Urinary bladder (tissue), 4 donors: Measurements from ENCODE around the gene SFRP2. TPM values are rescaled to one million over a fixed set of nuclear protein-coding genes. Genes with fewer than 3 reads are reported as not detected.

ENCODE experiments used
- DNase-seq: peaks from one replicate; pipeline ENCODE4 v3.0.0-alpha.2; 2015; ENCODE audit errors: extremely low spot score
- H3K27ac ChIP-seq: one replicate; pipeline ENCODE4 v1.5.1; 2013; ENCODE audit warnings: low read depth, mild to moderate bottlenecking, moderate library complexity
- H3K36me3 ChIP-seq: one replicate; pipeline ENCODE4 v1.6.1; 2013; ENCODE audit warnings: mild to moderate bottlenecking, moderate library complexity; ENCODE audit not compliant: insufficient read depth
- H3K4me1 ChIP-seq: one replicate; pipeline ENCODE4 v1.6.1; 2013; ENCODE audit warnings: mild to moderate bottlenecking, moderate library complexity; ENCODE audit not compliant: insufficient read depth
- H3K4me3 ChIP-seq: one replicate; pipeline ENCODE4 v1.5.1; 2013; ENCODE audit warnings: low read depth, low read length
- WGBS: extraction: QIAGEN DNeasy Blood & Tissue Kit; methylation state at CpG from one replicate; pipeline ENCODE4 v1.1.7; 2013; 5-methylcytosine and 5-hydroxymethylcytosine counted together
- polyA plus RNA-seq: library from polyadenylated mRNA; stranded (reverse); fragments of 200-250 nt; gene quantifications from one replicate; pipeline ENCODE4 v1.2.3, GENCODE V29; 2013
- total RNA-seq: library from RNA; depleted of rRNA; stranded (reverse); fragments of >200 nt; gene quantifications from one replicate; pipeline ENCODE4 v1.2.3, GENCODE V29; 2014
- donor health status: healthy with polysubstance abuse.
- donor health status: healthy.

The SFRP2 gene
- total and polyA plus RNA-seq, 2 donors, result 62.9 to 119 TPM

- Histone ChIP-seq H3K27ac (no peak overlapping the region), H3K4me3 (peak overlapping the region; percentile 23), H3K36me3 (no peaks in the 10 kb centered on the region), H3K4me1 (peaks cover 2% of the 10 kb centered on the region)
- 58% methylated on average over 10 of the region's 10 CpGs for WGBS
- no peak for DNase-seq
Measured at GRCh38 chr4:153790500-153790865, 1.6 kb upstream of the SFRP2 start.

- no peak overlapping the region for H3K27ac ChIP-seq
- H3K4me1 ChIP-seq, result peaks cover 2% of the 10 kb centered on the region
- H3K4me3 ChIP-seq, result no peak overlapping the region
- no peak for DNase-seq
- 57% methylated on average over 28 of the region's 28 CpGs for WGBS
- no peaks in the 10 kb centered on the region for H3K36me3 ChIP-seq
Measured at GRCh38 chr4:153789741-153790499, 1.0 kb upstream of the SFRP2 start.

GRCh38 chr4:153788051-153788412 is 851 bp downstream of the SFRP2 start:
- 19% methylated on average over 15 of the region's 15 CpGs for WGBS
- Histone ChIP-seq H3K27ac (no peak overlapping the region), H3K4me3 (no peak overlapping the region)

GRCh38 chr4:153787575-153787974 is 1.3 kb downstream of the SFRP2 start:
- H3K27ac ChIP-seq, result no peak overlapping the region
- WGBS, result 50% methylated on average over 5 of the region's 5 CpGs

More at GRCh38 chr4:153788051-153788412, 851 bp downstream of the SFRP2 start:
- Histone ChIP-seq H3K36me3 (no peaks in the 10 kb centered on the region), H3K4me1 (peaks cover 2% of the 10 kb centered on the region)
- no peak for DNase-seq

GRCh38 chr4:153787061-153787560 is 1.8 kb downstream of the SFRP2 start:
- no peak overlapping the region for H3K4me3 ChIP-seq
- no peaks in the 10 kb centered on the region for H3K36me3 ChIP-seq
- H3K27ac ChIP-seq, result no peak overlapping the region
- 69% methylated on average over 1 of the region's 1 CpG for WGBS
- no peak for DNase-seq
- H3K4me1 ChIP-seq, result peaks cover 2% of the 10 kb centered on the region

More at GRCh38 chr4:153787575-153787974, 1.3 kb downstream of the SFRP2 start:
- no peak overlapping the region for H3K4me3 ChIP-seq
- no peak for DNase-seq
- peaks cover 2% of the 10 kb centered on the region for H3K4me1 ChIP-seq
- H3K36me3 ChIP-seq, result no peaks in the 10 kb centered on the region

- H3K4me1 ChIP-seq, result peaks cover 2% of the 10 kb centered on the region
- no peak for DNase-seq
- no peak overlapping the region for H3K27ac ChIP-seq
- H3K36me3 ChIP-seq, result no peaks in the 10 kb centered on the region
- no peak overlapping the region for H3K4me3 ChIP-seq
- 33% methylated on average over 3 of the region's 3 CpGs for WGBS
Measured at GRCh38 chr4:153785910-153786721, 2.8 kb downstream of the SFRP2 start.

- WGBS, result 81% methylated on average over 3 of the region's 3 CpGs
Measured at GRCh38 chr4:153784166-153784699, 4.7 kb downstream of the SFRP2 start.

GRCh38 chr4:153782581-153782980 is 6.3 kb downstream of the SFRP2 start:
- Histone ChIP-seq H3K4me3 (no peak overlapping the region), H3K4me1 (no peaks in the 10 kb centered on the region), H3K27ac (no peak overlapping the region), H3K36me3 (no peaks in the 10 kb centered on the region)
- DNase-seq, result no peak
- 94% methylated on average over 1 of the region's 1 CpG for WGBS

More at GRCh38 chr4:153784166-153784699, 4.7 kb downstream of the SFRP2 start:
- H3K27ac ChIP-seq, result no peak overlapping the region
- no peak for DNase-seq
- no peaks in the 10 kb centered on the region for H3K36me3 ChIP-seq
- peaks cover 2% of the 10 kb centered on the region for H3K4me1 ChIP-seq
- H3K4me3 ChIP-seq, result no peak overlapping the region

- Histone ChIP-seq H3K27ac (no peak overlapping the region), H3K4me3 (no peak overlapping the region), H3K4me1 (no peaks in the 10 kb centered on the region), H3K36me3 (no peaks in the 10 kb centered on the region)
- DNase-seq, result no peak
- 43% methylated on average over 6 of the region's 6 CpGs for WGBS
Measured at GRCh38 chr4:153781717-153782416, 7.0 kb downstream of the SFRP2 start.

GRCh38 chr4:153781280-153781679 is 7.6 kb downstream of the SFRP2 start:
- no peaks in the 10 kb centered on the region for H3K4me1 ChIP-seq
- 91% methylated on average over 17 of the region's 17 CpGs for WGBS

GRCh38 chr4:153780876-153781275 is 8.0 kb downstream of the SFRP2 start:
- no peaks in the 10 kb centered on the region for H3K4me1 ChIP-seq
- 64% methylated on average over 1 of the region's 1 CpG for WGBS
- no peak for DNase-seq
- H3K27ac ChIP-seq, result no peak overlapping the region
- no peaks in the 10 kb centered on the region for H3K36me3 ChIP-seq
- no peak overlapping the region for H3K4me3 ChIP-seq

More at GRCh38 chr4:153781280-153781679, 7.6 kb downstream of the SFRP2 start:
- DNase-seq, result no peak
- Histone ChIP-seq H3K27ac (no peak overlapping the region), H3K4me3 (no peak overlapping the region), H3K36me3 (no peaks in the 10 kb centered on the region)

GRCh38 chr4:153780221-153780620 is 8.7 kb downstream of the SFRP2 start:
- H3K4me1 ChIP-seq, result no peaks in the 10 kb centered on the region
- DNase-seq, result no peak
- 41% methylated on average over 2 of the region's 2 CpGs for WGBS
- H3K36me3 ChIP-seq, result no peaks in the 10 kb centered on the region
- H3K4me3 ChIP-seq, result no peak overlapping the region
- no peak overlapping the region for H3K27ac ChIP-seq

GRCh38 chr4:153778383-153778782 is 10.5 kb downstream of the SFRP2 start:
- WGBS, result 90% methylated on average over 1 of the region's 1 CpG
- no peak overlapping the region for H3K27ac ChIP-seq
- no peak for DNase-seq
- H3K4me1 ChIP-seq, result no peaks in the 10 kb centered on the region
- H3K36me3 ChIP-seq, result no peaks in the 10 kb centered on the region
- no peak overlapping the region for H3K4me3 ChIP-seq
